HepG2 (cell line): ENCODE data around the gene IGSF8. TPM values are rescaled to one million over a fixed set of nuclear protein-coding genes. Genes with fewer than 3 reads are reported as not detected.

ENCODE experiments used
- AGO2 ChIP-seq: fragments of 200-400 bp; formaldehyde crosslinking; optimal IDR thresholded peaks from 2 replicates; pipeline ENCODE3; 2017; ENCODE audit warnings: mild to moderate bottlenecking, low read depth, low read length, moderate library complexity
- CTCF ChIP-seq: sonication (generic); formaldehyde crosslinking; IDR thresholded peaks from 2 replicates; pipeline ENCODE4 v1.5.0; 2020; ENCODE audit warnings: mild to moderate bottlenecking, missing genetic modification reagents, moderate library complexity
- HNF1B ChIP-seq: sonication (generic); formaldehyde crosslinking; IDR thresholded peaks from 2 replicates; pipeline ENCODE4 v1.5.1; 2020; ENCODE audit warnings: mild to moderate bottlenecking, moderate library complexity, missing genetic modification reagents
- JUN ChIP-seq: sonication (generic); formaldehyde crosslinking; IDR thresholded peaks from 2 replicates; pipeline ENCODE4 v1.4.0; 2020; ENCODE audit warnings: mild to moderate bottlenecking, missing genetic modification reagents
- RAD21 ChIP-seq: fragments of 450-650 bp; formaldehyde crosslinking; IDR thresholded peaks from 2 replicates; pipeline ENCODE4 v1.5.0; 2020; ENCODE audit warnings: mild to moderate bottlenecking
- RFX3 ChIP-seq: IDR thresholded peaks from 2 replicates; pipeline ENCODE4 v1.6.1; 2016; ENCODE audit warnings: missing biosample characterization, missing genetic modification reagents
- SALL1 ChIP-seq: sonication (generic); formaldehyde crosslinking; IDR thresholded peaks from 2 replicates; pipeline ENCODE4 v1.8.0; 2022; ENCODE audit warnings: mild to moderate bottlenecking, missing genetic modification reagents
- SOX13 ChIP-seq, 3 experiments: fragments of 450-650 bp in 1 of 3; sonication (generic) in 1 of 3; formaldehyde crosslinking in 1 of 3; IDR thresholded peaks in 2 of 3; conservative IDR thresholded peaks in 1 of 3; 2 replicates each; pipeline versions ENCODE4 v1.5.0 to v1.6.1; 2016 to 2020; ENCODE audit warnings: antibody characterized with exemption in 1 of 3, mild to moderate bottlenecking in 1 of 3, missing compliant biosample characterization in 1 of 3, missing genetic modification reagents in 1 of 3, moderate library complexity in 1 of 3
- XRCC5 ChIP-seq: fragments of 200-400 bp; formaldehyde crosslinking; optimal IDR thresholded peaks from 2 replicates; pipeline ENCODE3; 2017; ENCODE audit warnings: mild to moderate bottlenecking, low read length
- ZBTB8A ChIP-seq: sonication (generic); formaldehyde crosslinking; IDR thresholded peaks from 2 replicates; pipeline ENCODE4 v1.4.0; 2020; ENCODE audit warnings: mild to moderate bottlenecking, low read depth, missing genetic modification reagents, borderline replicate concordance
- ZFP91 ChIP-seq: sonication (generic); formaldehyde crosslinking; IDR thresholded peaks from 2 replicates; pipeline ENCODE4 v1.9.0; 2022; ENCODE audit warnings: missing genetic modification reagents, mild to moderate bottlenecking, borderline replicate concordance
- ZGPAT ChIP-seq: IDR thresholded peaks from 2 replicates; pipeline ENCODE4 v1.6.1; 2016; ENCODE audit warnings: mild to moderate bottlenecking
- ZNF12 ChIP-seq: sonication (generic); formaldehyde crosslinking; IDR thresholded peaks from 2 replicates; pipeline ENCODE4 v1.5.0; 2020; ENCODE audit warnings: missing genetic modification reagents
- ZNF431 ChIP-seq: sonication (generic); formaldehyde crosslinking; IDR thresholded peaks from 2 replicates; pipeline ENCODE4 v1.9.0; 2022; ENCODE audit warnings: missing genetic modification reagents, low read depth, mild to moderate bottlenecking, borderline replicate concordance
- ZNF576 ChIP-seq: sonication (generic); formaldehyde crosslinking; IDR thresholded peaks from 2 replicates; pipeline ENCODE4 v1.4.0; 2020; ENCODE audit warnings: mild to moderate bottlenecking, missing genetic modification reagents
- ZNF672 ChIP-seq: sonication (generic); formaldehyde crosslinking; IDR thresholded peaks from 2 replicates; pipeline ENCODE4 v1.8.1; 2022; ENCODE audit warnings: missing genetic modification reagents
- ZNF687 ChIP-seq: sonication (generic); formaldehyde crosslinking; IDR thresholded peaks from 2 replicates; pipeline ENCODE4 v1.5.1; 2020; ENCODE audit warnings: mild to moderate bottlenecking, missing genetic modification reagents, moderate library complexity
- polyA plus RNA-seq, 8 experiments: library from polyadenylated mRNA; depleted of rRNA in 3 of 8; stranded (reverse) in 7 of 8; unstranded in 1 of 8; fragments of >200 nt; fragmentation: Illumina TruSeq in 4 of 8; extraction: Trizol in 4 of 8; gene quantifications; 2 replicates each; pipeline versions ENCODE4 v1.2.1 to v1.2.3, GENCODE V29; 2011 to 2016; ENCODE audit warnings: low read depth in 4 of 8, missing spikeins in 1 of 8, mixed read lengths in 1 of 8; ENCODE audit not compliant: insufficient read depth in 1 of 8
- total RNA-seq, 5 experiments: library from RNA; depleted of rRNA; stranded (reverse); fragments of >200 nt; fragmentation: Illumina TruSeq; extraction: Trizol; gene quantifications; 2 replicates each; pipeline ENCODE4 v1.2.3, GENCODE V29; 2016; ENCODE audit warnings: low read depth in 1 of 5

Gene IGSF8
- total and polyA plus RNA-seq, 2 of the 13 experiments (the other 11 are each of a cell fraction or from before 2014, with no cell fraction given) = 24.0 to 41.0 TPM

GRCh38 chr1:160078512-160079195 lies 19.8 kb downstream of the IGSF8 start (continued):
- TF ChIP-seq RFX3 (CRISPR knock-in tag) (no peak), AGO2 (no peak), ZBTB8A (CRISPR knock-in tag) (no peak), ZNF431 (CRISPR knock-in tag) (no peak), HNF1B (CRISPR knock-in tag) (no peak), RAD21 (CRISPR knock-in tag) (peak; percentile 80), SALL1 (CRISPR knock-in tag) (peak; percentile 34; the same call in 1 of the 2 replicates), SOX13 (IDR thresholded peaks at IDR 0.05) (no peak), SOX13 (CRISPR knock-in tag; conservative IDR thresholded peaks at IDR 0.05 in 1 of 2, IDR thresholded peaks at IDR 0.05 in 1 of 2) (0 out of 4 replicates have a peak, but pooled peaks of 1 of the 2 experiments have one; percentile 15), ZNF576 (CRISPR knock-in tag) (0 out of 2 replicates have a peak, but pooled peaks have one; percentile 37), JUN (no peak), CTCF (CRISPR knock-in tag) (peak; percentile 90), ZNF672 (no peak), ZNF687 (CRISPR knock-in tag) (peak; percentile 28; the same call in 1 of the 2 replicates), ZGPAT (CRISPR knock-in tag) (0 out of 2 replicates have a peak, but pooled peaks have one; percentile 20), ZFP91 (CRISPR knock-in tag) (peak; percentile 27; the same call in 1 of the 2 replicates), ZNF12 (CRISPR knock-in tag) (no peak), XRCC5 (peak; percentile 94)
